K562 (cell line): Measurements from ENCODE around the gene NUSAP1. TPM values are rescaled to one million over a fixed set of nuclear protein-coding genes. Genes with fewer than 3 reads are reported as not detected.

Experiments
- CREM ChIP-seq: IDR thresholded peaks from 2 replicates; pipeline ENCODE4 v1.6.1; 2014; ENCODE audit warnings: antibody characterized with exemption, low read depth
- CSDE1 ChIP-seq, 2 experiments: fragments of 450-650 bp; IDR thresholded peaks; 2 replicates each; pipeline ENCODE4 v1.6.1; 2016; ENCODE audit warnings: mild to moderate bottlenecking in 1 of 2
- DACH1 ChIP-seq: fragments of 450-650 bp; IDR thresholded peaks from 2 replicates; pipeline ENCODE4 v1.6.1; 2018; ENCODE audit not compliant: partially characterized antibody
- ELF4 ChIP-seq: fragments of 450-650 bp; formaldehyde crosslinking; IDR thresholded peaks from 2 replicates; pipeline ENCODE4 v1.4.0; 2022; ENCODE audit warnings: missing genetic modification characterization
- ETV1 ChIP-seq: fragments of 450-650 bp; conservative IDR thresholded peaks from 2 replicates; pipeline ENCODE4 v1.6.1; 2016; ENCODE audit warnings: missing genetic modification characterization, control low read depth, low read depth, missing compliant biosample characterization
- FOXK1 ChIP-seq: sonication (generic); formaldehyde crosslinking; IDR thresholded peaks from 2 replicates; pipeline ENCODE4 v1.8.0; 2022; ENCODE audit warnings: missing genetic modification reagents, mild to moderate bottlenecking, borderline replicate concordance
- HDAC2 ChIP-seq: fragments of 450-650 bp; IDR thresholded peaks from 2 replicates; pipeline ENCODE4 v1.6.1; 2016; ENCODE audit warnings: mild to moderate bottlenecking
- MCM3 ChIP-seq: fragments of 450-650 bp; IDR thresholded peaks from 2 replicates; pipeline ENCODE4 v1.6.1; 2016
- NFIC ChIP-seq: fragments of 450-650 bp; IDR thresholded peaks from 2 replicates; pipeline ENCODE4 v1.6.1; 2017; ENCODE audit warnings: mild to moderate bottlenecking, inconsistent platforms
- RBM22 ChIP-seq: fragments of 200-400 bp; formaldehyde crosslinking; IDR thresholded peaks from 2 replicates; pipeline ENCODE4 v1.6.1; 2018; ENCODE audit warnings: low read length, low read depth; ENCODE audit not compliant: poor library complexity, severe bottlenecking
- RBM25 ChIP-seq: fragments of 200-400 bp; formaldehyde crosslinking; IDR thresholded peaks from 2 replicates; pipeline ENCODE4 v1.6.1; 2018; ENCODE audit warnings: low read length, low read depth, moderate library complexity; ENCODE audit not compliant: severe bottlenecking
- SMAD1 ChIP-seq: fragments of 150-350 bp; IDR thresholded peaks from 2 replicates; pipeline ENCODE4 v1.6.1; 2014; ENCODE audit warnings: low read length, low read depth; ENCODE audit not compliant: partially characterized antibody
- SRF ChIP-seq, 2 experiments: fragments of 250-450, 450-650 bp in 1 of 2; sonication (Bioruptor Pico) in 1 of 2; sonication (generic) in 1 of 2; formaldehyde crosslinking; IDR thresholded peaks; 2 replicates each; pipeline versions ENCODE4 v1.5.0 to v1.5.1; 2020 to 2022; ENCODE audit warnings: mild to moderate bottlenecking in 1 of 2, missing genetic modification reagents in 1 of 2
- ZBTB8A ChIP-seq: fragments of 450-650 bp; IDR thresholded peaks from 2 replicates; pipeline ENCODE4 v1.6.1; 2018; ENCODE audit warnings: mild to moderate bottlenecking, moderate library complexity; ENCODE audit not compliant: partially characterized antibody
- ZNF232 ChIP-seq: sonication (generic); formaldehyde crosslinking; IDR thresholded peaks from 2 replicates; pipeline ENCODE4 v1.8.0; 2022; ENCODE audit warnings: mild to moderate bottlenecking, missing genetic modification reagents
- ZNF263 ChIP-seq: sonication (generic); formaldehyde crosslinking; IDR thresholded peaks from 2 replicates; pipeline ENCODE4 v1.8.0; 2022; ENCODE audit warnings: mild to moderate bottlenecking, missing genetic modification reagents, borderline replicate concordance
- ZNF445 ChIP-seq: fragments of 250-450 bp; sonication (Bioruptor Pico); IDR thresholded peaks from 2 replicates; pipeline ENCODE4 v1.4.0; 2020; ENCODE audit warnings: low read depth, mild to moderate bottlenecking, moderate library complexity
- ZNF75A ChIP-seq: fragments of 450-650 bp; formaldehyde crosslinking; IDR thresholded peaks from 2 replicates; pipeline ENCODE4 v1.4.0; 2020; ENCODE audit warnings: mild to moderate bottlenecking
- ZNF778 ChIP-seq: fragments of 450-650 bp; formaldehyde crosslinking; IDR thresholded peaks from 2 replicates; pipeline ENCODE4 v1.4.0; 2020; ENCODE audit warnings: mild to moderate bottlenecking, moderate library complexity
- ZNF830 ChIP-seq: fragments of 250-450 bp; sonication (Bioruptor Pico); IDR thresholded peaks from 2 replicates; pipeline ENCODE4 v1.5.0; 2021; ENCODE audit warnings: mild to moderate bottlenecking
- polyA plus RNA-seq, 8 experiments: library from polyadenylated mRNA; depleted of rRNA in 4 of 8; stranded (reverse) in 5 of 8; unstranded in 3 of 8; fragments of >200 nt; fragmentation: Nextera tagmentation in 2 of 8; fragmentation: Illumina TruSeq in 1 of 8; extraction: Ambion mirVana in 2 of 8; extraction: Trizol in 1 of 8; gene quantifications; 2 replicates each; pipeline versions ENCODE4 v1.2.1 to v1.2.3, GENCODE V29; 2011 to 2014; ENCODE audit warnings: inconsistent platforms in 1 of 8, missing spikeins in 1 of 8
- total RNA-seq, 7 experiments: library from RNA; depleted of rRNA in 6 of 7; stranded (reverse); fragments of >200 nt in 6 of 7; fragmentation: Illumina TruSeq in 2 of 7; extraction: Trizol in 2 of 7; gene quantifications; 2 replicates each; pipeline versions ENCODE4 v1.2.1 to v1.2.3, GENCODE V29; 2011 to 2021; ENCODE audit warnings: low replicate concordance in 1 of 7
- TF ChIP-seq, protein P1 (sequence below): fragments of 450-650 bp; IDR thresholded peaks from 2 replicates; pipeline ENCODE4 v1.6.1; 2016; ENCODE audit warnings: mild to moderate bottlenecking
- TF ChIP-seq, protein P2 (sequence below): sonication (generic); formaldehyde crosslinking; IDR thresholded peaks from 2 replicates; pipeline ENCODE4 v1.9.0; 2022; ENCODE audit warnings: mild to moderate bottlenecking, missing genetic modification reagents
- TF ChIP-seq, protein P3 (sequence below): fragments of 250-450 bp; sonication (Bioruptor Pico); IDR thresholded peaks from 2 replicates; pipeline ENCODE4 v1.8.0; 2021; ENCODE audit warnings: moderate library complexity, mild to moderate bottlenecking, inconsistent platforms

The NUSAP1 gene
- total and polyA plus RNA-seq, 9 of the 15 experiments (the other 6 are each of a cell fraction or from before 2014, with no cell fraction given), result 119 to 266 (median 227) TPM

DNA sequence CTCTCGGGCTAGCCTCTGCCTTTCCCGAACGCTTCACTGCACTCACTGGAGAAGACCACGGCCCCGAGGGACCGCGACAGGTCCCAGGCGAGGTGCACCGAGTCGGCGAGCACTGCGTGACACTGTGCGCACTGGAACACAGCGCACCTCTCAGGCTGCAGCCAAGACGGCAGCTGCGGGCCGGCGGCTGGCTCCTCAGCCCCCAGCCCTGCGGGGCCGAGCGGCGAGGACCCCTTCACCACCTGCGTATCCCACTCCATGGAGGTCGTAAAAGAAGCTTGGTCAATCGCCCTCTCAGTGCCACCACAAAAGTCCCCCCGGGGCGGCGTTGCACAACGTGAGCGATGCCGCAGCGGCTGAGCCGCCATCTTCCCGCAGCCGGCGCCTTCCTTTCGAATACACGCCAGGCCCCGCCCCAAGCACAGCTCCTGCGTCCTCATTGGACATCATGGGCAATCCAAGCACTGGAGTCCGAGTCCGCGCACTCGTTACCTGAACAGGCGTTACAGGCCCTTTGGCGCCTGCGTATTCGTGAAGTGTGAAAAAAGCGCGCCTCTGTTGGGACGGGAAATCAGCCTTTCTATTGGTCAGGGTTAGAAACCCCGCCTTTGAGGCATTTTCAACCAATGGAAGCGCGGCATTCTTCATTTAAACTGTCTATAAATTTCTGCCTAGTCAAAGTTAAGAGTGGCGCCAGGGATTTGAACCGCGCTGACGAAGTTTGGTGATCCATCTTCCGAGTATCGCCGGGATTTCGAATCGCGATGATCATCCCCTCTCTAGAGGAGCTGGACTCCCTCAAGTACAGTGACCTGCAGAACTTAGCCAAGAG lies at the start of gene NUSAP1, which contains the start of gene OIP5 (continued):
- TF ChIP-seq, protein P1, sequence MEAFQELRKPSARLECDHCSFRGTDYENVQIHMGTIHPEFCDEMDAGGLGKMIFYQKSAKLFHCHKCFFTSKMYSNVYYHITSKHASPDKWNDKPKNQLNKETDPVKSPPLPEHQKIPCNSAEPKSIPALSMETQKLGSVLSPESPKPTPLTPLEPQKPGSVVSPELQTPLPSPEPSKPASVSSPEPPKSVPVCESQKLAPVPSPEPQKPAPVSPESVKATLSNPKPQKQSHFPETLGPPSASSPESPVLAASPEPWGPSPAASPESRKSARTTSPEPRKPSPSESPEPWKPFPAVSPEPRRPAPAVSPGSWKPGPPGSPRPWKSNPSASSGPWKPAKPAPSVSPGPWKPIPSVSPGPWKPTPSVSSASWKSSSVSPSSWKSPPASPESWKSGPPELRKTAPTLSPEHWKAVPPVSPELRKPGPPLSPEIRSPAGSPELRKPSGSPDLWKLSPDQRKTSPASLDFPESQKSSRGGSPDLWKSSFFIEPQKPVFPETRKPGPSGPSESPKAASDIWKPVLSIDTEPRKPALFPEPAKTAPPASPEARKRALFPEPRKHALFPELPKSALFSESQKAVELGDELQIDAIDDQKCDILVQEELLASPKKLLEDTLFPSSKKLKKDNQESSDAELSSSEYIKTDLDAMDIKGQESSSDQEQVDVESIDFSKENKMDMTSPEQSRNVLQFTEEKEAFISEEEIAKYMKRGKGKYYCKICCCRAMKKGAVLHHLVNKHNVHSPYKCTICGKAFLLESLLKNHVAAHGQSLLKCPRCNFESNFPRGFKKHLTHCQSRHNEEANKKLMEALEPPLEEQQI, result peak; percentile 86
- TF ChIP-seq HDAC2, result peak; percentile 75; the same call in 1 of the 2 replicates
- peak; percentile 65 for TF ChIP-seq NFIC
- TF ChIP-seq ELF4 (CRISPR knock-in tag), result no peak
- no peak for TF ChIP-seq MCM3
- TF ChIP-seq, protein P2, sequence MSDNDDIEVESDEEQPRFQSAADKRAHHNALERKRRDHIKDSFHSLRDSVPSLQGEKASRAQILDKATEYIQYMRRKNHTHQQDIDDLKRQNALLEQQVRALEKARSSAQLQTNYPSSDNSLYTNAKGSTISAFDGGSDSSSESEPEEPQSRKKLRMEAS (CRISPR knock-in tag), result peak; percentile 65
- no peak for TF ChIP-seq RBM22
- TF ChIP-seq, protein P3, sequence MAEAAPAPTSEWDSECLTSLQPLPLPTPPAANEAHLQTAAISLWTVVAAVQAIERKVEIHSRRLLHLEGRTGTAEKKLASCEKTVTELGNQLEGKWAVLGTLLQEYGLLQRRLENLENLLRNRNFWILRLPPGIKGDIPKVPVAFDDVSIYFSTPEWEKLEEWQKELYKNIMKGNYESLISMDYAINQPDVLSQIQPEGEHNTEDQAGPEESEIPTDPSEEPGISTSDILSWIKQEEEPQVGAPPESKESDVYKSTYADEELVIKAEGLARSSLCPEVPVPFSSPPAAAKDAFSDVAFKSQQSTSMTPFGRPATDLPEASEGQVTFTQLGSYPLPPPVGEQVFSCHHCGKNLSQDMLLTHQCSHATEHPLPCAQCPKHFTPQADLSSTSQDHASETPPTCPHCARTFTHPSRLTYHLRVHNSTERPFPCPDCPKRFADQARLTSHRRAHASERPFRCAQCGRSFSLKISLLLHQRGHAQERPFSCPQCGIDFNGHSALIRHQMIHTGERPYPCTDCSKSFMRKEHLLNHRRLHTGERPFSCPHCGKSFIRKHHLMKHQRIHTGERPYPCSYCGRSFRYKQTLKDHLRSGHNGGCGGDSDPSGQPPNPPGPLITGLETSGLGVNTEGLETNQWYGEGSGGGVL (CRISPR knock-in tag), result no peak
- no peak for TF ChIP-seq ZNF75A
- TF ChIP-seq CSDE1 (IDR thresholded peaks at IDR 0.05), result peak in 1 of 2 experiments; percentile 54; a peak in 1 of 4 replicates
- TF ChIP-seq FOXK1 (CRISPR knock-in tag), result peak; percentile 87
- peak; percentile 82 for TF ChIP-seq SMAD1
- TF ChIP-seq RBM25, result peak; percentile 54
- peak in 1 of 2 experiments; percentile 56; a peak in 1 of 4 replicates for TF ChIP-seq SRF (CRISPR knock-in tag; IDR thresholded peaks at IDR 0.05)
- no peak for TF ChIP-seq ZNF445 (CRISPR knock-in tag)
- no peak for TF ChIP-seq DACH1
- TF ChIP-seq ZNF232 (CRISPR knock-in tag), result peak; percentile 69; the same call in 1 of the 2 replicates
- peak; percentile 38; the same call in 1 of the 2 replicates for TF ChIP-seq ZNF263 (CRISPR knock-in tag)
- no peak for TF ChIP-seq ZNF830 (CRISPR knock-in tag)
- no peak for TF ChIP-seq ETV1 (tag)
- peak; percentile 73 for TF ChIP-seq CREM
- TF ChIP-seq ZBTB8A, result no peak
- no peak for TF ChIP-seq ZNF778 (CRISPR knock-in tag)
